ENCODE data around the gene ATP9B. TPM values are rescaled to one million over a fixed set of nuclear protein-coding genes. Genes with fewer than 3 reads are reported as not detected.

ATP9B gene
- total and polyA plus RNA-seq, 4 donors: 12.6 to 77.0 (median 29.9) TPM

- 95 to 96% methylated on average over 12 of the region's 12 CpGs for WGBS, 2 donors
- H3K9ac ChIP-seq (ENCODE audit: insufficient read depth in 1 of 2, low read length in 2 of 2): no peak overlapping the region
- peaks cover 0 to 7% (median 0%) of the 10 kb centered on the region in 4 donors for H3K9me3 ChIP-seq (ENCODE audit: control insufficient read depth in 4 of 4, insufficient read depth in 3 of 4, low read length in 3 of 4)
- ATAC-seq (ENCODE audit: insufficient read depth, low FRiP score) (no peak), DNase-seq (no peak)
- H3K4me1 ChIP-seq (ENCODE audit: control insufficient read depth in 5 of 5, insufficient read depth in 5 of 5, low read length in 5 of 5): no peaks in the 10 kb centered on the region
- no peaks in the 10 kb centered on the region for H3K27me3 ChIP-seq (ENCODE audit: control insufficient read depth in 3 of 3, insufficient read depth in 3 of 3, low read length in 2 of 3)
- peaks cover 3 to 8% (median 7%) of the 10 kb centered on the region in 4 donors for H3K36me3 ChIP-seq (ENCODE audit: control insufficient read depth in 4 of 4, insufficient read depth in 4 of 4, low read length in 4 of 4)
- H3K27ac ChIP-seq (ENCODE audit: low read depth in 1 of 2, low read length in 1 of 2): no peak overlapping the region
- H3K4me3 ChIP-seq: no peak overlapping the region
- no peak for TF ChIP-seq CTCF (IDR thresholded peaks at IDR 0.05; ENCODE audit: control extremely low read depth, extremely low read depth)
Measured at GRCh38 chr18:79314838-79315388, 245.7 kb downstream of the ATP9B start.

GRCh38 chr18:79315596-79315995 lies 246.4 kb downstream of the ATP9B start:
- no peak overlapping the region for H3K27ac ChIP-seq (ENCODE audit: low read depth in 1 of 2, low read length in 1 of 2)
- H3K4me3 ChIP-seq: no peak overlapping the region
- peaks cover 3 to 13% (median 7%) of the 10 kb centered on the region in 4 donors for H3K36me3 ChIP-seq (ENCODE audit: control insufficient read depth in 4 of 4, insufficient read depth in 4 of 4, low read length in 4 of 4)
- DNase-seq (peak in 2 of 3 donors; percentile 4 to 17), ATAC-seq (ENCODE audit: insufficient read depth, low FRiP score) (no peak)
- H3K9ac ChIP-seq (ENCODE audit: insufficient read depth in 1 of 2, low read length in 2 of 2): no peak overlapping the region
- H3K27me3 ChIP-seq (ENCODE audit: control insufficient read depth in 3 of 3, insufficient read depth in 3 of 3, low read length in 2 of 3): no peaks in the 10 kb centered on the region
- H3K9me3 ChIP-seq (ENCODE audit: control insufficient read depth in 4 of 4, insufficient read depth in 3 of 4, low read length in 3 of 4): peaks cover 0 to 7% (median 0%) of the 10 kb centered on the region in 4 donors
- no peak for TF ChIP-seq CTCF (IDR thresholded peaks at IDR 0.05; ENCODE audit: control extremely low read depth, extremely low read depth)
- WGBS, 2 donors: 71 to 87% methylated on average over 2 of the region's 2 CpGs
- no peaks in the 10 kb centered on the region for H3K4me1 ChIP-seq (ENCODE audit: control insufficient read depth in 5 of 5, insufficient read depth in 5 of 5, low read length in 5 of 5)

- Histone ChIP-seq H3K9ac (ENCODE audit: insufficient read depth in 1 of 2, low read length in 2 of 2) (no peak overlapping the region), H3K36me3 (ENCODE audit: control insufficient read depth in 4 of 4, insufficient read depth in 4 of 4, low read length in 4 of 4) (peaks cover 0 to 10% (median 5%) of the 10 kb centered on the region in 4 donors), H3K4me1 (ENCODE audit: control insufficient read depth in 5 of 5, insufficient read depth in 5 of 5, low read length in 5 of 5) (no peaks in the 10 kb centered on the region), H3K27ac (ENCODE audit: low read depth in 1 of 2, low read length in 1 of 2) (no peak overlapping the region), H3K9me3 (ENCODE audit: control insufficient read depth in 4 of 4, insufficient read depth in 3 of 4, low read length in 3 of 4) (peaks cover 0 to 4% (median 0%) of the 10 kb centered on the region in 4 donors), H3K27me3 (ENCODE audit: control insufficient read depth in 3 of 3, insufficient read depth in 3 of 3, low read length in 2 of 3) (no peaks in the 10 kb centered on the region), H3K4me3 (no peak overlapping the region)
- TF ChIP-seq CTCF (IDR thresholded peaks at IDR 0.05; ENCODE audit: control extremely low read depth, extremely low read depth): no peak
- DNase-seq (no peak), ATAC-seq (ENCODE audit: insufficient read depth, low FRiP score) (no peak)
- 89 to 92% methylated on average over 2 of the region's 2 CpGs for WGBS, 2 donors
Measured at GRCh38 chr18:79317703-79318102, 248.5 kb downstream of the ATP9B start.

Data from lung (tissue), 12 donors.